HG03565 (cell line): ENCODE measurements around the gene SMR3A.

ENCODE experiments used
- ATAC-seq: cut with Tn5 transposase; IDR thresholded peaks from one replicate; pipeline ENCODE4 v1.9.1; 2021; ENCODE audit warnings: mild to moderate bottlenecking, moderate library complexity; ENCODE audit not compliant: unreplicated experiment

The SMR3A gene

DNA sequence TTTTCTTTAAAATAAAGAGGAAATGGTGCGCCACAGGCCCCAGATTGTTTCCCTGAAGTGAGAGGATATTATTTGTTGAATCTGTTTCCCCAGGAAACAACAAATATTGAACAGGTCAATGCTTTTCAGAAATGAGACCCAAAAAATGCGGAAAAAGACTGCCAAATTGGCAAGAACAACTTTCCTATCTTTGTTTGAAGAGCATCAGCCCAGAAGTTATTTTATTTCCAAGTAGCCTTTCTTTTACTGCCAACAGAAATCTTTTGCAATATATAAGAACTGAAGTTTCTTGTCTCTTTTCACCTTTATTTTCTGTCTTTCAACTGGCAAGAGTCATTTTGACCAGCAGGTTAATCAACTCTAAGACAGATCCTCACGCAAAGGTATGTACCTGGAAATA is at the start of gene SMR3A:
SMR3A (plus strand) TSS at position 301 of the 400 bp plus-strand sequence. CDS start 1,356 bp downstream, outside the sequence.
- ATAC-seq, result no peak

DNA sequence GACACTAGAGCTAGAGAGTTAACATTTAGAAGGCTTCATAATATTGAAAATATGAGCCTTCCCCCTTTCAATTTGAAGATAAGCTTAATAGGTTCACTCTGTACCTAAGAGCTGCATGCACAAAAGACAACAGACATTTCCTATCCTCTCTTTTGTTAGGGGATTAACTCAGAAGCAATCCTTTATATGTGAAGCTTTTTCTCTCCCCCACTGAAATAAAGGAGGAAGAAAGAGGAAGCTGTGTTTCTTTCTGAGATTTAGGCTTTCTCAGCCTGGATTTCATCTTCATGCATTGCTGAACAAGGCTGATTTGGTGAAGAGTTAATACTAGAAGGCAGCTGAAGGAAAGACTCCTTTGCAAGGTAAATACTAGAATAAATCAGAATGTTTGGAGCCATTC is 46.8 kb upstream of the SMR3A start:
- no peak for ATAC-seq

DNA sequence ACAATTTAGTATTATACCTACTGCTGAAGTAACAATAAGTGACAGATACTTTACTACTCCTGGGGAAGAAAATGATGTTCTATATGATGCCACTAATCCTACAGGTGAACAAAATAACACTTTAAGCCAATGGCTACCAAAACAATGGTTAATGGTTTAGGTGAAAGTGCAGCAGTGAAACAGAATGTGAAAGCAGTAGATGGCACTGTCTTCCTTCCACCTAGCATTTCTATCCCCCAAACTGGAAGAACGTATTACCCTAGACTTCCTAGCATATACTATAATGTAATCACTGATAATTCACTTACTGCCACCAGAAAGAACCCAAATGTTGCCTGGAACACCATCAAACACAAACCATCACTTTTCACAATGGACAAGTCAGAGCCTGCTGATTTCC is 44.6 kb upstream of the SMR3A start:
- ATAC-seq, result peak; percentile 58

DNA sequence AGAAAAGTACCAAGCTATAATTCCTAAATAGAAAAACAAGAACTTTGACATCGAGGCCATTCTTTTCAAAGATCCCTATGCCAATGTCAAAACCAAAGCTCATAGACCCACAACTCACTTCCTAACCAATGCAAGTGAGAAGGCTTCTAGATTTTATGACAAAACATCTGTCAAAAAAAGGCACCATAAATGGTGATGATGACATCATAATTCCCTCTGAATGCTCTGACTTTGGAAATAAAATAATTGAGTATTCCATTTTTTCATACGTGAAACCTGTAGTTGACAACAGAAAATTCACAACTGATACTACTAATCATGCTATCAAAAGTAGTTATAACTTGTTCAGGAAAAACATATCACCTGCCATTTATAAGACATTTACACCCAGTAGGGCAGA is 34.5 kb upstream of the SMR3A start:
- no peak for ATAC-seq

DNA sequence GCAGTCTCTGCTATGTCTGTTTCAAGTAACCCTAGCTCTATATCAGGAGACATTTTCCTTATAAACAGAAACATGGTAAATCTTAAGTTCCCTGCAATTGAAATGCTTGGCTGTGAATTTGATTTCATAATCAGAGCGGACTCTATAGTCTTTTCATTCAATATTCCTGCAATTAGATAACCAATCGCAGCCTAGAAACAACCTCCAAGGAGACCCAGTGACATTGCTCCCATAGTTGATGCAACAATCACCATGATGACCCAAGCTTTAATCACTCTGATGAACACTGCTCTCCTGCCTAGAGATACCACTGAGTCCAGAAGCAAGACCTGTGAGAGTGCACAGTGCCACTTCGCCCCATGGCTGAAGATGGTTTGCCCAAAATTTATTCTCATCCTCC is 25.9 kb upstream of the SMR3A start, which contains the start of gene CABS1:
CABS1 (plus strand) TSS at position 301 of the 400 bp plus-strand sequence; CDS start at position 360, 59 bp downstream.
- no peak for ATAC-seq

DNA sequence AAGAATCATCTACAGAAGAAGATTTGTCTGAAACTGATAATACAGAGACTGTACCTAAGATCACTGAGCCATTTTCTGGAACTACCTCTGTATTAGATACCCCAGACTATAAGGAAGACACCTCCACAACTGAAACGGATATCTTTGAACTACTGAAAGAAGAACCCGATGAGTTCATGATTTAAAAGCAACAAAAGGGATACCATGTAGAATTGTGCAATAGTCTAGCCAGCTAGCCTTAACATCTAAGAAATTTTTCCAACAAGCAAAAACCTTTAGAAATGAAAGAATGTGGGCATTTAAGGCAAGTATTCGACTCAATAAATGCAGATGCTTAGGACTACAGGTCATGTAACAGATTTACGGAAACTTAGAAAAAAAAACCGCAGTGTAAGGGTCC is 24.5 kb upstream of the SMR3A start:
- ATAC-seq, result no peak

DNA sequence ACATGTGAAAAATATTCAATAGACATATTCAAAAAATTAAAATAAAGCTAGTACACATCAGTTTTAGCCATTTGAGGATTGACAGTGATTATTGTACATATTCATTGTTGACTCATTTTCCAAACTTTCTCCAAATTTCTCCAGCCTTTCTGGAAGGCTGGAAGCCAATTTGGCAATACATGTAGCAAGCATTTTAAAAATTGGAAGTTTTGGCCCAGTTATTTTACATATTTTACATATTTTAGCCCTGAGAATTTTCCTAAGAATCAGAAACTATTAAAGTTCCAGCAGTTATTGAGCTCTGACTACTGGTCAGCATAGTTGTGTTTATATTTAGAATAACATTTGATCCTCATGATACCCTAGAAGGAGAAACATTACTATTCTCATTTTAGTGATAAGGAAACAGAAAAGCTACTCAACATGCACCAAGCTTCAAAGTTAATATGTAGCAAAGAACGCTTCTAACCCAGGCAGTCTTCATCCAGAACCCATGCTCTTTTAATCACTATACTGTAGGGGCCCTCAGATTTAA is 22.6 kb upstream of the SMR3A start:
- ATAC-seq, result no peak

DNA sequence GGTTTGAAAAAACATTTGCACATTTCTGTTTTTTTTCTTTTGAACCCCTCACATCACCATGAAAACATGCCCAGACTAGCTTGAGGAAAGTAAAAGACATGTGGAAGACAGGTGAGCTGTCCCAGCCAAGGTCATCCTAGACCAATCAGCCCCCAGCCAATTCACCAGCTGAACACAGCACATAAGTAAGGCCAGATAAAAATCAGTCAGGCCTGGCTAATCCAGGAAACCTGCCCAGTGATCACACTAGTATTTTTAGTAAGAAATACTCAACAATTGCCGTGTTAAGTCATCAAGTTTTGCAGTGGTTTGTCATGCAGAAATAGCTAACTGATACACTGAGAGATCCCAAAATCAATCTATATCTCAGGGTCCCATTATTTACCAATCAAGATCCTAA is 4.4 kb upstream of the SMR3A start:
- ATAC-seq, result no peak

DNA sequence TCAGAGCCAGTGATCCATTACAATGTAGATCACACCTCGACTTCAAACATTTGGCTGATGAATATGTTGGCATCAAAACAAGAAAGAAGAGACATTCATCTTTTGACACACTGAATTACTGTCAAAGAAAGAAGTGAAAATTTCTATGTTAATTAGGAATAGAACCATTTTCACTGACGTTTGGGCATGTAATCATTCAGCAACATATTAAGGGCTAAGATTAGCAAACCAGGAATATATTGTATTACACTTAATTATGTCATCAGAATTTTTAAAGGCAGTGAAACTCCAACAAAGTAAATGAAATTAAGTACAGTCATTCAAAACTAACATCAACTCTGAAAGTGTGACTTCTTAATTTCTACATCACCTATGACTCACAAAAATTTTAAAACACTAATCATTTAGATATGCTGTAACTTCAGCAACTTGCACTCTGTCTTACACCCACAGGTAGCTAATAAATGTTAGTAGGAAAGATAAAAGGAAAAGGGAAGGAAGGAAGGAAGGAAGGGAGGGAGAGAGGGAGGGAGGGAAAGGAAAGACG is 1.4 kb upstream of the SMR3A start:
- ATAC-seq, result no peak

DNA sequence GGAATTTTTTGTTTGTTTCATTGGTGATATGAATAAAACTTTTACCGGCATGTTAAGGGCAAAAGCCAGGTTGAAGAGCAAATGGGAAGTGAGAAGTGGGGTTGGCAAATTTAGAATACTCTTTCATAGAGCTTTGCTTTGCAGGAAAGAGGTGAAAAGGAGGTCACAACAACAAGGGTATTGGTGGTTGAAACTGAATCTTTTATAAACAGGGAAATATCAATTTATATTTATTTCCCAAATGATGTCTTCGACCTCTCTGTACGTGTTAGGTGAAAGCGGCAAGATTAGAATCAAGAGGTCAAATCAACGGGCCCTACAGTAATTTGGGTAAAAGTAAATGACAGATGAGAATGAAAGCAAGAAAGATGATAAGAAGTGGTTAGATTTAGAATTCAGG is 3.4 kb downstream of the SMR3A start:
- ATAC-seq, result no peak

DNA sequence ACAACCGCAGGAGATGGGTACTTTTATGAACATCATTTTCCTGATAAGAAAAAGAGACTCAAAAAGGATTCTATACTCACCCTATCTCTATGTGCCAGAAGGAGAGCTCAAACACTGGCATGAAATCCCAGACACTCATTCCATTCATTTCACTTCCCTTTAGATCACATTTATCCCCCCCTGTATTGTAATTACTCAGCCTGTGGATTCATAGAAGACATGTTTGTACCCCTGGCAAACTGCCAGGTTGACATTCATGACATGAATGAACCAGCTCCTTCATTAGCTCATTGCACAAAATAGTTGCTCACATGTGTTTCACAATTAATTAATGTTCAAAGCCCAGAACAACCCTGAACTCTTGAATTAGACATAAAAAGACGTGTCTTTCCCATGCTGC is 4.9 kb downstream of the SMR3A start:
- ATAC-seq, result no peak

DNA sequence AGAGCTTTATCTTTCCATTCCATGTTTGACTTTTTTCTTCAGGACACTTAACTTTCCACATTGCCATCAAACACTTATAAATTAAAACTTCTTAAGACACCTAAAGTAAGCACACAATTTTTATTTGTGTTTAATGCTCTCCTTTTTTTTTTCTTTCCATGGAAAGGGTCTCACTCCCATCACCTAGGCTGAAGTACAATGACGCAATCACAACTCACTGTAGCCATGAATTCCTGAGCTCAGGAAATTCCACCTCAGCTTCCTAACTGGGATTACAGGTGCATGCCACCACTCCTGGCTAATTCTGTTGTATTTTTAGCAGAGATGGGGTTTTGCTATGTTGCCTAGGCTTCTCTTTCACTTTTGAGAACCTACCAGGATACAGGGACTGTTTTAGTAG is 7.3 kb downstream of the SMR3A start:
- no peak for ATAC-seq

DNA sequence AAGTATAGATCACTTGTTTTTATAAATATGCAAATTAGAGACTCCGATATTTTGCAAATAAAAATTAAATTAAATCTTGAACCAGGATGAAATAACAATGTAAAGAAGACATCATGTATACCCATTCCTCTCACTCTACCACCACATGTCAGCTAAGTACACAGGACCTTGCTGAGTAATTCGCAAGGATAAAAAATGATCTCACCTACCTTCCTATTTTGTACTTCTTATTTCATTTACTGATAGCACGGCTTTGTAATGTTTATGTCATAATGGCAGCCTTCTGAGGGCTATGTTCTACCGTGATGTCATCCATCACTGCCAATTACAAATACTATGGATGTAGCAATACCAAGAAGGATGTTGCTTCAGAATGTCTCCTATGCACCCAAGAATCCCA is 11.4 kb downstream of the SMR3A start:
- no peak for ATAC-seq

DNA sequence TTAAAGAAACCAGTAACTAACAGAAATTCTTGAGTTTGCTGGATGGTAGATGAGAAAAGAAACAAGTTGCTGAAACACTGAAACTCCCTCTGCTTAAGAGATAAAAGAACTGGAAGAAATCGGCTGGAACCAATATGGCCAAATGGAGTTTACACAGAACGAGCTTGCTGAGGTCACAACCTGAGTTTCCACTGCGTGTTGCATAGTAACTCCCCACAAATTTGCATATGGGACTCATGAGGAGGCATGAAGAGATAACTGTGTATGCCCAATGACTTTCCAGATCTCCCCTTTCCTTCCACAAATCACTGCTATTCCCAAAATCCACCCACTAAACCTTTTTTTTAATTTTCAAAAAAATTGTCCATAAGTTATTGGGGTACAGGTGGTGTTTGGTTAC is 12.2 kb downstream of the SMR3A start:
- ATAC-seq, result no peak

DNA sequence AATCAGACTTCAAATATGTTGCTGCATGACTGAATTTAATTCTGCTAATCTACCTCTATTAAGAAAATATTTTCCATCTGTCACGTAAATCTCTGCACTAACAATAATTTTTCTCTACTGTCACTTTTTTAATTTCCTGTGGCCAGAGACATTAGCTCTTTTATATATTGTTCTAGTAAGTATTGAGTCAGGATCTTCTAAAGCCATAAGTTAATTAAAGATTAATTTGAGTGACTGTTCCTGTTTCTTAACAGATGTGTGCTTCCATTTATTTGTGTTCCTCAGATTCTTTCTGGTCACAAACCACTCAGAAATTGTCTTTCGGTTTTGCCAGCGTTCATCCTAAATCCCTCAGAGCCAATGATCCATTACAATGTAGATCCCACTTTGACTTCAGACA is 20.0 kb downstream of the SMR3A start:
- ATAC-seq, result no peak

DNA sequence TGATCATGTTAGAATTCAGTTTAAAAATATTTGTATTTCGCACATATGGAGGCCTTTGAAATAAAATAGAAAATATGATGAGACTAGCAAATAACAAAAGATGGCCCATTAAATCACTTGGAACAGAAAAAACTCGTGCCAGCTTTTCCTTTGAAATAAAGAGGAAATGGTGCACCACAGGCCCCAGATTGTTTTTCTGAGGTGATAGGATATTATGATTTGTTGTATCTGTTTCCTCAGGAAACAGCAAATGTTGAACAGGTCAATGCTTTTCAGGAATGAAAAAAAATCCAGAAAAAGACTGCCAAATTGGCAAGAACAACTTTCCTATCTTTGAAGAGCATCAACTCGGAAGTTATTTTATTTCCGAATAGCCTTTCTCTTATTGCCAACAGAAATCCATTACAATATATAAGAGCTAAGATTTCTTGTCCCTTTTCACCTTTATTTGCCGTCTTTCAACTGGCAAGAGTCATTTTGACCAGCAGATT is 22.2 kb downstream of the SMR3A start, which contains the start of gene SMR3B:
SMR3B (plus strand) TSS at position 441 of the 491 bp plus-strand sequence. CDS start 1,380 bp downstream, outside the sequence.
- ATAC-seq, result no peak

DNA sequence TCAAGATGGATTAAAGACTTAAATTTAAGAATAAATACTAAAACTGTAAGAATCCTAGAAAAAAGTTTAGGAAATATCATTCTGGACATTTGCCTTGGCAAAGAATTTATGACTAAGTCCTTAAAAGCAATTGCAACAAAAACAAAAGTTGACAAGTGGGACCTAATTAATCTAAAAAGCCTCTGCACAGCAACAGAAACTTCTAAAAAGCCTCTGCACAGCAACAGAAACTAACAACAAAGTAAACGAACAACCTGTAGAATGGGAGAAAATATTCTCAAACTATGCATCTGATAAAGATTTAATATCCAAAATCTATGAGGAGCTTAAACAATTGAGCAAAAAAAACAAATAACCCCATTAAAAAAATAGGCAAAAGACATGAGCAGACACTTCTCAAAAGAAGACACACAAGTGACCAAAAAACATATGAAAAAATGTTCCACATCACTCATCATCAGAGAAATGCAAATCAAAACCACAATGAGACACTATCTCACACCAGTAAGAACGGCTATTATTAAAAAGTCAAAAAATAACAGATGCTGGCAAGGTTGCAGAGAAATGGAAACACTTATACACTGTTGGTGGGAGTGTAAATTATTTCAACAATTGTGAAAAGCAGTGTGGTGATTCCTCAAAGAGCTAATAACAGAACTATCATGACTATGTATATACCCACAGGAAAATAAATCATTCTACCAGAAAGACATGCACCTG is 31.7 kb downstream of the SMR3A start:
- ATAC-seq, result peak; percentile 55

DNA sequence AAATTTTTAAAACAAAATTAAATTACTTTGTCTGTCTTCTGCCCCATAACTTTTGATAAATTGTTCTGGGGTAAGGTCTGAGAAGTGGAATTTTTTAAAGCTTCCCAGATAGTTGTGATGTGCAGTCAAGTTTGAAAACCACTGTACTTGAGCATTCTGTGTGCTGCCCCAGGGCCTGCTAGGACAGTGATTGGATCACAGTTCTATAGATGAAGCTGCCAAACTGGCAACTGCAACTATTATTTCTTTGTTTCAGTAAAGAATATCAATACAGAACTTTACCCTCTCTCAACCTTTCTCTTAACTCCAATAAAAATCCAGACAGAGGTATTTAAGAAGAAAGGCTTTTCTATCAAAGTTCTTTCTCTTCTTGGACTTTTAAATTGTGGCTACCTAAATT is 37.0 kb downstream of the SMR3A start, which contains the start of gene OPRPN:
OPRPN (plus strand) TSS at position 361 of the 400 bp plus-strand sequence. CDS start 1,346 bp downstream, outside the sequence.
- ATAC-seq, result no peak

DNA sequence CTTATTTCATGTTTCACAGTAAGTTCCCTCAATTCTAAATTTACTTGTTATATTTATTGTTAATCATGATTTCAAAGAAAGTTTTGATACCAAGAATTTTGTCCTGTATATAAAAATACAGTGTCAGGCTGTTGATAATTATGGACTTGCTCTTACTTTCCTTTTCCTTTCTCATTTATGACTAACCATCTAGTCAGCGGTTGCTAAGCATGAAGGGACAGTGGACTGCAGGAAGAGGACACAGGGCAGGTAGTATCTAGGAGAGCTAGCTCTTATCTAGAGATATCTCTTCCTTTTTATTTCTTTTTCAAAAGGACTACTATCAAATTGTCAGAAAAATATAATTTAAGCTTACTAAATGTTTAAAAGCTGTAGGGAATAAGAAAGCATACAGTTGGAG is 38.8 kb downstream of the SMR3A start:
- ATAC-seq, result no peak

DNA sequence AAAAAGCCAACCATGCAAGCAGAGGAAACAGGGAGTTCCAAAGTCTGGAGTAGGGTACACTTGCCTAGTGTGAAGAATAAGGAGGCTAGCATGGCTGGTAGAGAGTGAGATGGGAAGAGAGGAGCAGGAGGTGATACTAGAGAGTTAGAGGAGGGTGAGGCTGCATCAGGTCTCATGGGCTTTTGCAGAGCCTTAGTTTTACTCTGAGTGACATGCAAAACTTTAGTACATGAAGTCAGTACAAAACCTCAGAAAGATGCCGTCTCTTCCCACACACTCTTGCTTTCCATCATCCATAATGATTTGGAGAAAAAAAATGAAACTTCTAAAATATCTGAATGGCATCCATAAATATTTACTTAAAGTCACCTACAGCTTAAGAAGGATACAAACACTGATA is 42.2 kb downstream of the SMR3A start:
- no peak for ATAC-seq

DNA sequence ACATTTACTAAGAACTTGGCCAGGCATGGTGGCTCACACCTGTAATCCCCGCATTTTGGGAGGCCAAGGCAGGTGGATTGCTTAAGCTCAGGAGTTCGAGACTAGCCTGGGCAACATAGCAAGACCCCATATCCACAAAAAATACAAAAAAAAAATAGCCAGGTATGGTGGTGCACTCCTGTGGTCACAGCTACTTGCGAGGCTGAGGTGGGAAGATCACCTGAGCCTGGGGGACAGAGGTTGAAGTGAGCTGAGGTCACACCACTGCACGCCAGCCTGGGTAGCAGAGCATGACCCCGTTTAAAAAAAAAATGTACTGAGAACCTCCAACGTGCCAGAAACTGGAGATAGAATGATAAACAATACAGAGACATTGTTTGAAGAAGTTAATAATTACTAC is 45.2 kb downstream of the SMR3A start:
- ATAC-seq, result no peak
